Liver (tissue), 3 donors: ENCODE data around the gene RET.

Experiments used
- CTCF ChIP-seq: fragments of 150-350 bp; IDR thresholded peaks from 2 replicates; pipeline ENCODE4 v1.5.1; 2017; ENCODE audit warnings: improper control_type of control experiment, low read depth, low read length; ENCODE audit not compliant: missing input control
- GABPA ChIP-seq, 2 donors: IDR thresholded peaks in 1 of 2; conservative IDR thresholded peaks in 1 of 2; 2 replicates each; pipeline ENCODE4 v1.6.1; 2016; ENCODE audit warnings: antibody characterized with exemption in 2 of 2, mild to moderate bottlenecking in 1 of 2, moderate library complexity in 1 of 2
- donor health status: healthy.
- donor health status: healthy.

GRCh38 chr10:43042503-43043341, 34.1 kb upstream of the RET start:
- TF ChIP-seq GABPA (IDR thresholded peaks at IDR 0.05 in 1 of 2, conservative IDR thresholded peaks at IDR 0.05 in 1 of 2) = no peak
- no peak for TF ChIP-seq CTCF
